Measurements from ENCODE around the gene SOX6. TPM values are rescaled to one million over a fixed set of nuclear protein-coding genes. Genes with fewer than 3 reads are reported as not detected.

SOX6 gene
- total and polyA plus RNA-seq, 2 of the 13 experiments (the other 11 are each of a cell fraction or from before 2014, with no cell fraction given), result 2.6 to 11.2 TPM

DNA sequence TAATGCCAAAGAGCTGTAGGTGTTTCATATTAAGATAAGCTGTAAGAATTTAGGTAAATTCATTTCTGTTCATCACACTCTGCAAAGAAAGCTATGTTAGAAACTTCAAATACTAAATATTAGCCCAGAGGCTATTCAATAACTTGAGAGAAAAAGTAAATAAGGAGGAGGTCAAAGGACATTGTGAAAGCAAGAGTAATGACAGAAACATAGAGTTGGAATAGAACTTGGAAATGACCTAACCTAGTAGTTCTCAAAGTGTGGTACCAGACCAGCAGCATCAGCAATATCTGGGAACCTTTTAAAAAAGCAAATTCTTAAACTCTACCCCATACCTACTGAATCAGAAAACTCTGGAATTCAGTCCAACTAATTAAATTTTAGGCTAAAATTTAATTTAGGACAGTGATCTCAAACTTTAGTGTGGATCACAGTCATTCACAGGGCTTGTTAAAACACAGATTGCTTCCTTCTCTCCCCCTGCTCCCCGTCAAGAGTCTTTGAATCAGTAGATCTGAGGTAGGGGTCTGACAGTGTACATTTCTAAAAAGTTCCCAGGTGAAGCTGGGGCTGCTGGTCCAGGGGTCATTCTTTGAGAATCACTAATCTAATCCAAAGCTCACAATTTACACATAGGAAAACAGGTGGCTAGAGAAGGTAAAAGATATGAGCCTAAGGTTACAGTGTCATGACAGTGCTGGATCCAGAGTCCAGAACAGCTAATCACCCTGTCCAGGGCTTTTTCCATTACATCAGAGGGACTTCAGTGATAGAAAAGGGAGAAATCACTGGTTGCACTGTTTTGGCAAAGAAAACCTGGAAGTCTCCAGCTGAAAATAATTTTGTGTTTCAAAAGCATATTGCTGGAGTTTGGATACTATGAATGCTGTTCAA, 241.1 kb downstream of the SOX6 start (continued):
- TF ChIP-seq, protein P1, sequence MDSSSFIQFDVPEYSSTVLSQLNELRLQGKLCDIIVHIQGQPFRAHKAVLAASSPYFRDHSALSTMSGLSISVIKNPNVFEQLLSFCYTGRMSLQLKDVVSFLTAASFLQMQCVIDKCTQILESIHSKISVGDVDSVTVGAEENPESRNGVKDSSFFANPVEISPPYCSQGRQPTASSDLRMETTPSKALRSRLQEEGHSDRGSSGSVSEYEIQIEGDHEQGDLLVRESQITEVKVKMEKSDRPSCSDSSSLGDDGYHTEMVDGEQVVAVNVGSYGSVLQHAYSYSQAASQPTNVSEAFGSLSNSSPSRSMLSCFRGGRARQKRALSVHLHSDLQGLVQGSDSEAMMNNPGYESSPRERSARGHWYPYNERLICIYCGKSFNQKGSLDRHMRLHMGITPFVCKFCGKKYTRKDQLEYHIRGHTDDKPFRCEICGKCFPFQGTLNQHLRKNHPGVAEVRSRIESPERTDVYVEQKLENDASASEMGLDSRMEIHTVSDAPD (CRISPR knock-in tag; IDR thresholded peaks at IDR 0.05), result no peak
- TF ChIP-seq, protein P2, sequence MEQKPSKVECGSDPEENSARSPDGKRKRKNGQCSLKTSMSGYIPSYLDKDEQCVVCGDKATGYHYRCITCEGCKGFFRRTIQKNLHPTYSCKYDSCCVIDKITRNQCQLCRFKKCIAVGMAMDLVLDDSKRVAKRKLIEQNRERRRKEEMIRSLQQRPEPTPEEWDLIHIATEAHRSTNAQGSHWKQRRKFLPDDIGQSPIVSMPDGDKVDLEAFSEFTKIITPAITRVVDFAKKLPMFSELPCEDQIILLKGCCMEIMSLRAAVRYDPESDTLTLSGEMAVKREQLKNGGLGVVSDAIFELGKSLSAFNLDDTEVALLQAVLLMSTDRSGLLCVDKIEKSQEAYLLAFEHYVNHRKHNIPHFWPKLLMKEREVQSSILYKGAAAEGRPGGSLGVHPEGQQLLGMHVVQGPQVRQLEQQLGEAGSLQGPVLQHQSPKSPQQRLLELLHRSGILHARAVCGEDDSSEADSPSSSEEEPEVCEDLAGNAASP (CRISPR knock-in tag; IDR thresholded peaks at IDR 0.05; ENCODE audit: borderline replicate concordance), result peak; percentile 48; the same call in 1 of the 2 replicates
- TF ChIP-seq, protein P3, sequence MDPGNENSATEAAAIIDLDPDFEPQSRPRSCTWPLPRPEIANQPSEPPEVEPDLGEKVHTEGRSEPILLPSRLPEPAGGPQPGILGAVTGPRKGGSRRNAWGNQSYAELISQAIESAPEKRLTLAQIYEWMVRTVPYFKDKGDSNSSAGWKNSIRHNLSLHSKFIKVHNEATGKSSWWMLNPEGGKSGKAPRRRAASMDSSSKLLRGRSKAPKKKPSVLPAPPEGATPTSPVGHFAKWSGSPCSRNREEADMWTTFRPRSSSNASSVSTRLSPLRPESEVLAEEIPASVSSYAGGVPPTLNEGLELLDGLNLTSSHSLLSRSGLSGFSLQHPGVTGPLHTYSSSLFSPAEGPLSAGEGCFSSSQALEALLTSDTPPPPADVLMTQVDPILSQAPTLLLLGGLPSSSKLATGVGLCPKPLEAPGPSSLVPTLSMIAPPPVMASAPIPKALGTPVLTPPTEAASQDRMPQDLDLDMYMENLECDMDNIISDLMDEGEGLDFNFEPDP (CRISPR knock-in tag; conservative IDR thresholded peaks at IDR 0.05), result no peak
- TF ChIP-seq ZNF510 (CRISPR knock-in tag; IDR thresholded peaks at IDR 0.05; ENCODE audit: low read depth), result no peak
- TF ChIP-seq ZNF644 (CRISPR knock-in tag; IDR thresholded peaks at IDR 0.05; ENCODE audit: low read depth), result no peak
- TF ChIP-seq ESRRA (CRISPR knock-in tag; IDR thresholded peaks at IDR 0.05; ENCODE audit: low read depth), result peak; percentile 45; the same call in 1 of the 2 replicates
- peak; percentile 60; the same call in 1 of the 2 replicates for TF ChIP-seq FOXK1 (CRISPR knock-in tag; IDR thresholded peaks at IDR 0.05; ENCODE audit: borderline replicate concordance, low read depth)
- no peak for TF ChIP-seq ZNF605 (CRISPR knock-in tag; IDR thresholded peaks at IDR 0.05)
- TF ChIP-seq FOSL2 (CRISPR knock-in tag; IDR thresholded peaks at IDR 0.05), result 0 out of 2 replicates have a peak, but pooled peaks have one; percentile 19
- no peak for TF ChIP-seq TOPORS (CRISPR knock-in tag; IDR thresholded peaks at IDR 0.05)
- TF ChIP-seq, protein P4, sequence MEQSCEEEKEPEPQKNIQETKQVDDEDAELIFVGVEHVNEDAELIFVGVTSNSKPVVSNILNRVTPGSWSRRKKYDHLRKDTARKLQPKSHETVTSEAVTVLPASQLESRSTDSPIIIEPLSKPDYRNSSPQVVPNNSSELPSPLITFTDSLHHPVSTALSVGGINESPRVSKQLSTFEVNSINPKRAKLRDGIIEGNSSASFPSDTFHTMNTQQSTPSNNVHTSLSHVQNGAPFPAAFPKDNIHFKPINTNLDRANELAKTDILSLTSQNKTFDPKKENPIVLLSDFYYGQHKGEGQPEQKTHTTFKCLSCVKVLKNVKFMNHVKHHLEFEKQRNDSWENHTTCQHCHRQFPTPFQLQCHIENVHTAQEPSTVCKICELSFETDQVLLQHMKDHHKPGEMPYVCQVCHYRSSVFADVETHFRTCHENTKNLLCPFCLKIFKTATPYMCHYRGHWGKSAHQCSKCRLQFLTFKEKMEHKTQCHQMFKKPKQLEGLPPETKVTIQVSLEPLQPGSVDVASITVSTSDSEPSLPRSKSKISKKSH (CRISPR knock-in tag; IDR thresholded peaks at IDR 0.05; ENCODE audit: borderline replicate concordance), result no peak
- TF ChIP-seq HNF4A (CRISPR knock-in tag; IDR thresholded peaks at IDR 0.05), result peak; percentile 77
- TF ChIP-seq NFYB (CRISPR knock-in tag; IDR thresholded peaks at IDR 0.05), result no peak
- no peak for TF ChIP-seq NRL (CRISPR knock-in tag; IDR thresholded peaks at IDR 0.05; ENCODE audit: borderline replicate concordance)
- no peak for TF ChIP-seq ZNF230 (CRISPR knock-in tag; IDR thresholded peaks at IDR 0.05)
- no peak for TF ChIP-seq ZNF143 (CRISPR knock-in tag; IDR thresholded peaks at IDR 0.05)
- TF ChIP-seq KAT2B (IDR thresholded peaks at IDR 0.05; ENCODE audit: borderline replicate concordance, low read depth, low read length), result no peak
- TF ChIP-seq HOXD1 (CRISPR knock-in tag; IDR thresholded peaks at IDR 0.05), result no peak
- TF ChIP-seq ASH2L (IDR thresholded peaks at IDR 0.05; ENCODE audit: insufficient read length, low read depth, low read length), result peak; percentile 70
- TF ChIP-seq ZNF10 (CRISPR knock-in tag; IDR thresholded peaks at IDR 0.05; ENCODE audit: borderline replicate concordance, low read depth), result no peak
- TF ChIP-seq ZNF766 (CRISPR knock-in tag; IDR thresholded peaks at IDR 0.05; ENCODE audit: borderline replicate concordance), result no peak
- no peak for TF ChIP-seq ZNF746 (CRISPR knock-in tag; IDR thresholded peaks at IDR 0.05)
- peak; percentile 32; the same call in 1 of the 2 replicates for TF ChIP-seq POGZ (CRISPR knock-in tag; IDR thresholded peaks at IDR 0.05)
- TF ChIP-seq MAFF (IDR thresholded peaks at IDR 0.05; ENCODE audit: low read depth, low read length), result peak; percentile 67
- TF ChIP-seq ZBTB7A (CRISPR knock-in tag; IDR thresholded peaks at IDR 0.05), result no peak
